Central memory CD4-positive, alpha-beta T cell (primary cell): ENCODE data around the gene ERVMER34-1.

Experiments
- DNase-seq: peaks from one replicate; pipeline ENCODE4 v3.0.0; 2022
- total RNA-seq, 3 experiments: gene quantifications; one replicate each; lab custom pipeline; 2026; lab: John Stamatoyannopoulos, UW

The ERVMER34-1 gene, protein sequence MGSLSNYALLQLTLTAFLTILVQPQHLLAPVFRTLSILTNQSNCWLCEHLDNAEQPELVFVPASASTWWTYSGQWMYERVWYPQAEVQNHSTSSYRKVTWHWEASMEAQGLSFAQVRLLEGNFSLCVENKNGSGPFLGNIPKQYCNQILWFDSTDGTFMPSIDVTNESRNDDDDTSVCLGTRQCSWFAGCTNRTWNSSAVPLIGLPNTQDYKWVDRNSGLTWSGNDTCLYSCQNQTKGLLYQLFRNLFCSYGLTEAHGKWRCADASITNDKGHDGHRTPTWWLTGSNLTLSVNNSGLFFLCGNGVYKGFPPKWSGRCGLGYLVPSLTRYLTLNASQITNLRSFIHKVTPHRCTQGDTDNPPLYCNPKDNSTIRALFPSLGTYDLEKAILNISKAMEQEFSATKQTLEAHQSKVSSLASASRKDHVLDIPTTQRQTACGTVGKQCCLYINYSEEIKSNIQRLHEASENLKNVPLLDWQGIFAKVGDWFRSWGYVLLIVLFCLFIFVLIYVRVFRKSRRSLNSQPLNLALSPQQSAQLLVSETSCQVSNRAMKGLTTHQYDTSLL
- 0 to 0.21 (median 0) reads per million in 3 experiments for total RNA-seq

DNA sequence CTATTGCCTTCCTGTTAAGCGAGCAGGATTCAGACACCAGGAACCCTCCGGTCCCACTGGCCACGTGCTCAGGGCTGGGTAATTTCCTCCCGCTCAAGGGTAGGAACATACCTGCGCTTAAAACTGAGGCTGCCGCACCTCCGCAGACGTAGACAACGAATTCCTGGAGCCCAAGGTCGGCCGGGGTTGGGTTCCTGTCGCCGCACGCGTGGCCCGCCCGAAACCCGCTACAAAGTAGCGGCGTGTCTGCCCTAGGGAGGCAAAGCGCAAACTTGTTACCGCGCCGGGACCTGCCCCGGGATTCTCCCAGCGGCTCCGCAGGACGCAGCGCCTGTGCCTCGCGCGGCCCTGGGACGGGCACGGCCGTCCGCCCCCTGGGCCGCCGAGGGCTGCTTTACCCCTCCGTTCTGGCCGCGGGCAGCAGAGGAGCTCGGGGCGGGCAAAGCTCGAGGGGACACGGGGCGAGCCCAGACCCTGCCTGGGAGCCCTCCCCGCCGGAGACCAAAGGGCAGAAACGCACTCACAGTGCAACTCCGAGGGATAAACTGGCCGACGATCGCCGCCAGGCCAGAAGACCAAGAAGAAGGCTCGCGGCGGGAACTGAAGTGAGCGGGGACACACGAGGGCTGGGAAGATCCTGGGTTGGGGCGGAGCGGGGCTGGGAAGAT is at the start of gene ERVMER34-1:
Gene ERVMER34-1, minus strand, starts transcription at position 607 of the 668 bp plus-strand sequence. CDS start 5,905 bp downstream, outside the sequence.
- DNase-seq = peak; percentile 2

GRCh38 chr4:52799813-52800212 is 48.6 kb upstream of the ERVMER34-1 start:
- no peak for DNase-seq

DNA sequence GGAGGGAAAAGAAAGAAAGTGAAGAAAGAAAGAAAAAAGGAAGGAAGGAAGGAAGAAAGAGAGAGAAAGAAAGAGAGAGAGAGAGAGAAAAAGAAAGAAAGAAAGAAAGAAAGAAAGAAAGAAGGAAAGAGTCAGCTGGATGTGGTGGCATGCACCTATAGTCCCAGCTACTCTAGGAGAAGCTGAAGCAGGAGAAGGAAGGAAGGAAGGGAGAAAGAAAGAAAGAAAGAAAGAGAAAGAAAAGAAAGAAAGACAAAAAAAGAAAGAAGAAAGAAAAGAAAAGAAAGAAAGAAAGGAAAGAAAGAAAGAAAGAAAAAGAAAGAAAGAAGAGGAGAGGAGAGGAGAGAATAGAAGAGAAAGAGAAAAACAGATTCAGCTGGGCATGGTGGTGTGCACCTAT is 44.3 kb upstream of the ERVMER34-1 start:
- DNase-seq = no peak

DNA sequence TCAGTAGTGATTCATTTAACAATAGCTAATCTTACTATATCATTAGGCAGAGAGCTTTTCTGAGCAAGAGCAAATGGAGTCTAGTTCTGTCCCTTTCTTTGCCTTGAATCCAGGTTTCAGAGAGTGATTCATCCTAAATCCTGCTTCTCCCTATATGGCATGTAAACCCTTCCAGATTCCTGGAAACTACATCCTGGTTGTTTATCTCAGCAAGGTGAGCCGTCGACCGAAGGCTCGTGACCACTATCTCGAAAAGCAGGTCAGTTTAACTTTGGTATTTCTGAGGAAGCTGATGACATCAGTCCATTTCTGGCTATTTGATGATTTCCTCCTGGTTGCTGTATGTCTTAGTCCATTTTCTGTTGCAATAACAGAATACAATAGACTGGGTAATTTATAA is 40.7 kb upstream of the ERVMER34-1 start:
- DNase-seq = no peak

DNA sequence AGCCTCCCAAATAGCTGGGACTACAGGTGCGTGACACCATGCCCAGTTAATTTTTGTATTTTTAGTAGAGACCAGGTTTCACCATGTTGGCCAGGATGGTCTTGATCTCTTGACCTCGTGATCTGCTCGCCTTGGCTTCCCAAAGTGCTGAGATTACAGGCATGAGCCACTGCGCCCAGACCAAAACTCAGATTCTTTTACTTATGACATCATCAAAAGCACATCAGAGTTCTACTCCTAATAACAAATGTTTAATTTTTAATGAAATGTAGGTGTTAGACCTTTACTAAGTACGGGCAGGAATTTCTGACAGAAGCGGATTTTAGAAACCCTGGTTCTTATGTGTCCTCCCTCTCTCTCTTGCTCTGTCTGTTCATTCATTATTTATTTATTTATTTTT is 38.5 kb upstream of the ERVMER34-1 start:
- no peak for DNase-seq

DNA sequence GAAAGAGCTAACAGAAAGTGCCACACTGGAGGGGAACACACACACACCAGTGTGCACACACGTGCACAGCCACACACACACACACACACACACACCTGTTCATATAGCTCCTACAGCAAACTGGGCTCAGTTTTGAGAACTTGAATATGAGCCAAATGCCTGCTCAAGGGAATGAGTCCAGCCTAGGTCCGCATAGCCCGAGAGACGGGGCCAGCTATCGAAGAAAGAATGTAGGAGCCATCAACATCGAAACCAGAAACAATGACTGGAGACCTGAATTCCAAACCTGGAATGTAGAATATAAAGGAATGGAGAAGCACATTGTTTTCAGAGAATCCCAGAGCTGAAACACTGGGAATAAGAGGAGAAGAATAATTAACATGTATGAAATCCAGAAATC is 37.6 kb upstream of the ERVMER34-1 start:
- DNase-seq = no peak

GRCh38 chr4:52783069-52783468 is 31.8 kb upstream of the ERVMER34-1 start:
- no peak for DNase-seq

DNA sequence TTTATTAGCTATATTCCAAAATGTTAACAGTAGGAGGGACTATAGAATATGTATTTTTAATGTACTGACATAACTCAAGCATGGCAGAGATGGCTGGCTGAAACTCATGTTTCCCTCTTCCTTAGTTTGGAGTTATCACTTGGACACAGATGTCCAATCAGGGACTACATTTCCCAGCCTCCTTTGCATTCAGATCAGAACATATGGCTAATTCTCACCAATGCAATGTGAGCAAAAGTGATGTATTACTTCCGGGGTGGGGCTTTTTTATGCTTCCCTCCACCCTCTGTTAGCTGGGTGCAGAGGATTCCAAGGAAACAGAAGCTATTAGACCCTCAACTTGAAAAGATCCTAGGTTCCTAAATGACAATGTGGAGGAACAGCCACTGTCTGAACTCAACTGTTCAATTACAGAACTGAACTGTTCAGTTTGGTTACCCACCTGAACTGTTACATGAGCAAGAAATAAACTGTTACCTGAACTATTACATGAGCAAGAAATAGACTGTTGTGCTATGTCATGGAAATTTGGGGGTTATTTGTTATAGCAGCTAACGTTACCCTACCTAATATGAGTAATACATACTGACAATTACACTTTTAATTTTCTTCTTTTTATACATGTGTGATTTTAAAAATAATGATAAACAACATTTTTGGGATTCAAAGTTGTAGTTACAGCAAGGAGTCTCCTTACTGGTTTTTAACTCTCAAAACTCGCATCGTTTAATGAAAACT is 29.6 kb upstream of the ERVMER34-1 start:
- DNase-seq = no peak

DNA sequence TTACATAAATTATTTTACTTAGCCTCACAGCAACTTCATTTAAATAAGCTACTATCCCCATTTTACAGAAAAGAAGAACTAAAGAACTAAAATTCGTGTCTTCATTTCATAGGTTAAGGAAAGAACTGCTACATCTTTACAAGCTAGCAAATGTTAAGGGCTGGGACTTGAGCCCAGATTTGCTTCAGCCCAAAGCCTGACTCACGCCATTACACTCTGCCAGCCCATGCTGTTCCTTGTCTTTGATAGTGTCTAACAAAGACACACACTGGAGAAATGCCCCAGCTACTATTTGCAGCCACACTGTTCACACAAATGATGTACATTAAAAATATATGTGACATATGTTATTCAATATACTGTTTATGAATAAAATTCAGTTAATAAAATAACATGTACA is 29.0 kb upstream of the ERVMER34-1 start:
- no peak for DNase-seq

- no peak for DNase-seq
Measured at GRCh38 chr4:52760256-52760655, 9.0 kb upstream of the ERVMER34-1 start.

DNA sequence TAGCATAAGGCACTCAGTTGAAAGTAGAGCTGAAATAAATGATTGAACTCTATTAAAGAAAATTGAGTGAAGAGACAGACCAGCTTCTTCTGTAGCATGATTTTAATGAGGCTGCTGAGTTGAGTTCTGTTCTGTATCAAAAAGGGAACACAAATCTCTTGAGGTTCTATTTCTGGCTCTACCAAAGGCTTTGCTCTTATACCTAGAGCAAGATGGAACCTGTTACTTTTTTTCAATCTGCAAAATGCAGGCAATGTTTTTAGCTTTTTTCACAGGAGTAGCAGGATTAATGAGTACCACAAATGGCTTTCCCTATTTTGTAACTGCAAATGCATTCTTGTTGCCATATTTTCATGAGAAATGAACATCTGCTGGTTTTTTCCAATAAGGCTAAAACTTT is 4.2 kb upstream of the ERVMER34-1 start:
- DNase-seq = no peak

- no peak for DNase-seq
Measured at GRCh38 chr4:52752936-52753335, 1.7 kb upstream of the ERVMER34-1 start.

DNA sequence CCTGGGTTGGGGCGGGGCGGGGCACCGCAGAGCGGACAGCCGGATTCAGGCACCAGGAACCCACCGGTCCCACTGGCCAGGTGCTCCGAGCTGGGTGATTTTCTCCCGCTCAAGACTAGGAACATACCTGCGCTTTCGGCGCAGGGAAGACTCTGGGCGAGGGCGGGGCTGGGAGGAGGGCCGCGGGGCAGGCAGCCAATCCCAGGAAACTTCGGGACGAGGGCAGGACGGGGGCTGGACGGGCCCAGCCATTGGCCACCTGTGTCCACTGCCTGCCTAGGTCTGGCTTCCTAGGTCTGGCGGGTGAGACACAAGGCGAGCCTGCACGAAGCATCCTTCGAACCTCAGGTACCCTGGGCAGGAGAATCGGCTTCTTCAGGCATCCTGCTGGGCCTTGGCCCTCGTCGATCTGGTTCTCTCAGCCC is 274 bp upstream of the ERVMER34-1 start:
- DNase-seq = no peak

DNA sequence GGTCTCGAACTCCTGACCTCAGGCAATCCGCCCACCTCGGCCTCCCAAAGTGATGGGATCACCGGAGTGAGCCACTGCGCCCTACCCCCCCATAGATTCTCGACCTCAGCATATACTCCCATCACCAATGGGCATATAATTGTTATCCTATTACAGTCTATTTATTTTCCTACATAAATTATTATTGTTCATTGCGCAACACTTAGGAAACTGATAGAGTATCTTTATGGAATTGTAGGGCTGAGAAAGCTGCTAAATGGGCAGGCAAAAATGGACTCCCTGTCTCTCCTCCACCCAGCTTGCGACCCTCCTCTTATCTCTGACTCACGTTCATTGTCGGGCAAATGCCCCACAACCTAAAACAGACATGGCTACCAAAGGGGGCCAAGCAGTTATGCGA is 1.0 kb downstream of the ERVMER34-1 start:
- no peak for DNase-seq

DNA sequence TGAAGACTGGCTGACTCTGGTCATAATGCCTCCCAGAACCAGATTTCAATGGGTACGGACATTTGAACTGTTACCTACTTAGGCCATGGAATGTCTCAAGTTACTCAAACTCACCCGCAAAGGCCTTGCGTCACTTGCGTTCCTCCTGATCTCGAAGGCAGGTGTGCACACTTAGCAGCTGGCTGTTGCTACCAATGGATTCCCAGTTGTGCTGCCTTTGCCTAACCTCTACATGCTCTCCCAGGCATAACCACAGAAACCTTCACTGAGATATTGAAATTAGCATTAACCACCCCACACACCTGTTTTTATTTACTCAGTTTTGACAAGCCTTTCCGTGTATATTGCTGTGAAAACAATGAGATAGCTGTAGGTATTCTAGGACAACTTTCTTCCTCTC is 2.8 kb downstream of the ERVMER34-1 start:
- DNase-seq = no peak

GRCh38 chr4:52744588-52744987 is 6.6 kb downstream of the ERVMER34-1 start:
- no peak for DNase-seq

DNA sequence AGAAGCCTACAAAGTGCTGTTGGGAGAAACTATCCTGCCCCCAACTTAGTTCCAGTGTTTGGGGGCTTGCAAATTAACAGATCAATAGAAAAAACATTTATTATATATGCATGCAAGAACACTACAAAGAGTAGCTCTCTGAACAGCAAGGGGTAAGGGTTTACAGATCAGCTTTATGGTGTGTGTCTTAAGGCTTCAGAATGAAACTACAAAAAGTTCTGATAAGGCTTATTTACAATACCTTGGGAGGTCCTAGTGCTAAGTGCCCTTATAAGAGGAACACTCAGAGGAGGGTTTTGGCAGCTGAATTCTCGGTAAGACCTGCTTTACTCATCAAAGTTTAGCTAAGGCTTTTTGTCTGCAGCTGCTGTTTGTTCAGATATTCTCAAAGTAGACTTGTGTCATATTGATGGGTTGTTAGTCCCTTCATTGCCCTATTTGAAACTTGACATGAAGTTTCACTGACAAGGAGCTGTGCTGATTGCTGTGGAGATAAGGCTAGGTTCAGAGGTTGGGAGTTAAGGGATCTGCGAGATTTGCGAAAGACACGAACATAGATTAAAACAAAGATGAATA is 7.7 kb downstream of the ERVMER34-1 start:
- DNase-seq = no peak

DNA sequence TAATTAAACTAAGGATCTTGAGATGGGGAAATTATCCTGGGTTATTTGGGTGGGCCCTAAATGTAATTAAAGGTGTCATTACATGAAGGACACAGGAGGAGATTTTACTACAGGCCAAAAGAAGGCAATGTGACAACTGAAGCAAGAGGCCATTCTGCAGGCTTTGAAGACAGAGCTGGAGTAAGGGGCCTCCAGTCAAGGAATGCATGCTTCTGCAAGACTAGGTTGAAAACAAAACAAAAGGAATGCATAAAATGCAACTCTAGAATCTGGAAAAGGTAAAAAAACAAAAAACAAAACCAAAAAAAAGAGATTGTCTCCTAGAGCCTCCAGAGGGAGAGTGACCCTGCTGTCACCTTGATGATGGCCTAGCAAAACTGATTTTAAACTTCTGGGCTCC is 21.6 kb downstream of the ERVMER34-1 start:
- no peak for DNase-seq

DNA sequence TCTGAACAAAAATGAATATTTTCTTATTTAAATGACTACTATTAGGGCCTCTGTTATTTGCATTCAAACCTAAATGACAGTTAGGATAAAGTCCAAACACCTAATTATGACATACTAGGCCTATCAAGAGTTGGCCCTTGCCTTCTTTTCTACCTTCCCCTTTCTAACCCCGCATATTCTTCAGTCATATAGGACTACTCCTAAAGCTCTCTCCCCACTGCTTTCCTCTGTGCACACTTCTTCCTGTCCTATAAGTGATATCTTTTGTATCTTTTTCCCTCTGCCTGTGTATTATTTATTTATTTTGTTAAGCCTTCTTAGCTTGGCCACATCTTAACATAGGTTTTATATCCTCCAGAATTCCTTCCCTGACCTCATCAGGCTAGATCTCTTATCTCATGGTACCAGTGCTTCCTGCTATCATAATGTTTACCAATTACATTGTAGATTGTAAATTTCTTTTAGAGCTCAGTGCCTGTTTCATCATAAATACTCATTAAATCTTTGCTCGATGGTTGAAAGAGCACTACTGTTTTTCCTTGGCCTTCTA is 22.5 kb downstream of the ERVMER34-1 start:
- DNase-seq = no peak

- no peak for DNase-seq
Measured at GRCh38 chr4:52726826-52727580, 24.2 kb downstream of the ERVMER34-1 start.

DNA sequence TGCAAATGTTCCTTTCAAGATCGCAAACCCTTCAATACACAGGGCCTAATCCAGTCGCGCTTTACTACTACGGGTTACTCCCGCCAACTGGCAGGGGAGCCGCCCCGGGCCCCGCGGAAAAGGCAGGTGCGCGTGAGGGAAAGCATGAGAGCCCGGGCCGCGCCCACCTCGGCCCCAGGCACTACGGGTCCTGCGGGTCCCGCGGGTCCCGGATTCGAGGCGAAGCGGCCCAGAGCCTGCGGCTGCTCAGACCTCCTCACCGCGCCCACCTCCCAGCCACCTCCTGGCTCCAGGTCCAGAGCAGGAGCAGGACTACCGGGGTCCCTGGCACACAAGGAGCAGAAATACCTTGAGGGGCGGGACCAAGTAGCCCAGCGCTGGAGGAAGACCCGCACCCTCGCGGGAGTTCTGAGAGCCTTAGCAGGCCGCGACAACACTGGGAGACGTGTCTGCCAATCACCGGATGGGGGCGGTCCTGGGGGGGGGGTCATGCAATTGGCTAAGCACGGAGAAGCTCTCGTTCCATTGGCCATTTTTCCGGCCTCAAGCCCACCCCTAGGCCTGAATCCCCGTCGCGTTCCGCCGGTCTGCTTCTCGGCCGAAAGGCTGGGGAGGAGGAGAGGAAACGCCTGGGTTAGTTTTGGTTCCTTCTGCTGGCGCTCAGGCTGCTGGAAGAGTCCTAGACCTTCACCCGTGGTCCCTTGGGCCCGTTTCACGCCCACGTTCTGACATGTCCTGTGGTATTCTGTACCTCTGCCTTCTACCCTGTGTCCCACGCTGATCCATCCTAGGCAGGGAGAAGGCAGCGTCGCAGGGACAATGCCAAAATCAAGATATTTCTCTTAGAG is 29.0 kb downstream of the ERVMER34-1 start:
- DNase-seq = peak; percentile 84
